ENCODE measurements around the gene CD24. TPM values are rescaled to one million over a fixed set of nuclear protein-coding genes. Genes with fewer than 3 reads are reported as not detected.

CD24 gene
- total RNA-seq, 2 experiments from 2014 or later, result 0.26 to 0.51 TPM

DNA sequence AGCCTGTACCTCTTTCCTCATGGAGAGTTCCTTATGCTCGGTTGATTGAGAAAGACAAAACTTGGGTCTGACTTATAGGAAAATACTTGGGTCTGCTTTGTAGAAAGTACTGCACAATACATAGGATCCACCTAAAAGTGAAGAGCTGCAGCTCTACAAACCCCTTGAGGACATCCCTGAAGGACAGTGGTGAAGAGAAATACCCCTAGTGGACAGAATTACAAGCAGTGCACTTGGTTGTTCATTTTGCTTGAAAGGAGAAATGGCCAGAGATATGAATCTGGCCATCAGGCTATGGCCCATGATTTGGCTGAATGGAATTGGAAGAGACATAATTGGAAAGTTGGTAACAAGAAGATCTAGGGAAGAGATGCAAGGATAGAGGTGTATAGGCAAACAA, 8.3 kb downstream of the CD24 start:
- peaks cover 6% of the 10 kb centered on the region for H3K27me3 Mint-ChIP-seq
- no peak for DNase-seq
- H3K4me3 Mint-ChIP-seq, result no peak overlapping the region
- no peak overlapping the region for H3K27ac Mint-ChIP-seq
- H3K4me1 Mint-ChIP-seq (ENCODE audit: low read depth), result no peaks in the 10 kb centered on the region
- H3K36me3 Mint-ChIP-seq, result no peaks in the 10 kb centered on the region
- ChIA-PET POLR2A (no interaction called here), CTCF (no interaction called here)
- H3K9me3 Mint-ChIP-seq, result no peaks in the 10 kb centered on the region
- intact Hi-C loops (cut with micrococcal nuclease), result no loop called here

DNA sequence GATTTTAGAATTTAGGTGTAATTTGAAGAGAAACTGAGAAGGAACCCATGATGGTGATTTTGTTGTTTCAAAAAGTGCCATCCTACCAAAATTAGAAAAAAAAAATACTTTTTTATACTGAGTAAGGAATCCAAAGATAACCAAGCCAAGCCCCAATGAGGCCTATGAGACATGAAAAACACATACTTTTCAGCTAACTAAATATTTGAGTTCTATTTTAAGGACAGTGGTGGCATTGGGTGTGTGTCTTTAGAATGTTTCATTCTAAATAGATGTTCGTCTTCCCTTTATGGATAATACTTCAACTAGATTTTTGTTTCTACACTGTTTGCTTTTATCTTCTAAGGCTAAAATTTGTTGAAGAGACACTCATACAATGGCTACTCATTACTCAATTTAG, 9.6 kb downstream of the CD24 start:
- H3K9me3 Mint-ChIP-seq, result no peaks in the 10 kb centered on the region
- CTCF ChIA-PET, result interaction anchor here (1.0 kb wide), 1 partner anchor 520 kb away, joined by 3 read pairs; no protein-coding TSS in a partner anchor

GRCh38 chr6:106964099-106964498, 10.4 kb downstream of the CD24 start:
- CTCF ChIA-PET, result no interaction called here
- H3K4me1 Mint-ChIP-seq (ENCODE audit: low read depth), result no peaks in the 10 kb centered on the region
- H3K9me3 Mint-ChIP-seq, result no peaks in the 10 kb centered on the region
- no peak for DNase-seq
- POLR2A ChIA-PET, result no interaction called here
- H3K4me3 Mint-ChIP-seq, result no peak overlapping the region
- H3K27ac Mint-ChIP-seq, result no peak overlapping the region
- peaks cover 9% of the 10 kb centered on the region for H3K27me3 Mint-ChIP-seq
- no peaks in the 10 kb centered on the region for H3K36me3 Mint-ChIP-seq
- intact Hi-C loops (cut with micrococcal nuclease), result no loop called here

More for the DNA sequence above, 9.6 kb downstream of the CD24 start:
- H3K27me3 Mint-ChIP-seq, result peaks cover 10% of the 10 kb centered on the region
- POLR2A ChIA-PET, result no interaction called here
- DNase-seq, result no peak
- H3K36me3 Mint-ChIP-seq, result no peaks in the 10 kb centered on the region
- H3K4me3 Mint-ChIP-seq, result no peak overlapping the region
- intact Hi-C loops (cut with micrococcal nuclease), result no loop called here
- no peak overlapping the region for H3K27ac Mint-ChIP-seq
- no peaks in the 10 kb centered on the region for H3K4me1 Mint-ChIP-seq (ENCODE audit: low read depth)

GRCh38 chr6:106963544-106963943, 11.0 kb downstream of the CD24 start:
- Mint-ChIP-seq H3K9me3 (no peaks in the 10 kb centered on the region), H3K27me3 (peaks cover 9% of the 10 kb centered on the region), H3K4me1 (ENCODE audit: low read depth) (no peaks in the 10 kb centered on the region), H3K27ac (no peak overlapping the region), H3K36me3 (no peaks in the 10 kb centered on the region), H3K4me3 (no peak overlapping the region)
- no peak for DNase-seq
- intact Hi-C loops (cut with micrococcal nuclease), result no loop called here
- ChIA-PET POLR2A (no interaction called here), CTCF (no interaction called here)

DNA sequence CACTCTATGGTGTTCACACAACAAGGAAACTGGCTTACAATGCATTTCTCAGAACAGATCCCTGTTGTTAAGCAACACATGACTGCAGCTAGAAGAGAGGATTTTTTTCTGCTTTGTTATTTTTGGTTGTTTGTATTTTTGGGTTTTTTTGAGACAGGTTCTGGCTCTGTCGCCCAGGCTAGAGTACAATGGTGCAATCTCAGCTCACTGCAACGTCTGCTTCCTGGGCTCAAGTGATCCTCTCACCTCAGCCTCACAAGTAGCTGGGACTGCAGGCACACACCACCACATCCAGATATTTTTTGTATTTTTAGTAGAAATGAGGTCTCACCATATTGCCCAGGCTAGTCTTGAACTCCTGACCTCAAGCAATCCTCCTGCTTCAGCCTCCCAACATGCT, 12.7 kb downstream of the CD24 start:
- H3K4me3 Mint-ChIP-seq, result no peak overlapping the region
- ChIA-PET CTCF (no interaction called here), POLR2A (no interaction called here)
- no peaks in the 10 kb centered on the region for H3K4me1 Mint-ChIP-seq (ENCODE audit: low read depth)
- no peak overlapping the region for H3K27ac Mint-ChIP-seq
- DNase-seq, result no peak
- no peaks in the 10 kb centered on the region for H3K9me3 Mint-ChIP-seq
- peaks cover 7% of the 10 kb centered on the region for H3K27me3 Mint-ChIP-seq
- intact Hi-C loops (cut with micrococcal nuclease), result no loop called here
- H3K36me3 Mint-ChIP-seq, result no peaks in the 10 kb centered on the region

DNA sequence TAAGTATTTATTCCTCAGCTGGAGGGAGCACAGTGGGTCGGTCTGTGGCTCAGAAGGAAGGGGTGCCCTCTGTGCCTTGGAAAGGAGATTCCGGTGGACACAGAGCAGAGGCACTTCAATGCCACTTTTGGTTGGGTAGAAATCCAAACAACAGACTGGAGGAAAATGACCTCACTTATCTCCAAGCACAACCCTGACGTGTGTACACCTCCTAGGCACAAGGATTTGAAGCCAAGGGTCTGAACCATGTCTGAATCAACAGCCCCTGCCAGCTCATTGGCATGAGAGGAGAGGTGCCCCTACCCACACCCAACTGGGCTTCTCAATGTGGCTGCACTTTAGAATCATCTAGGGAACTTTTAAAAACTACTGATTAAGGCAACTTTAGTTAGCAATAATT, 13.4 kb downstream of the CD24 start:
- intact Hi-C loops (cut with micrococcal nuclease), result no loop called here
- Mint-ChIP-seq H3K27me3 (peaks cover 7% of the 10 kb centered on the region), H3K27ac (no peak overlapping the region), H3K9me3 (no peaks in the 10 kb centered on the region), H3K4me1 (ENCODE audit: low read depth) (no peaks in the 10 kb centered on the region), H3K36me3 (no peaks in the 10 kb centered on the region), H3K4me3 (no peak overlapping the region)
- POLR2A ChIA-PET, result no interaction called here
- CTCF ChIA-PET, result no interaction called here
- no peak for DNase-seq

DNA sequence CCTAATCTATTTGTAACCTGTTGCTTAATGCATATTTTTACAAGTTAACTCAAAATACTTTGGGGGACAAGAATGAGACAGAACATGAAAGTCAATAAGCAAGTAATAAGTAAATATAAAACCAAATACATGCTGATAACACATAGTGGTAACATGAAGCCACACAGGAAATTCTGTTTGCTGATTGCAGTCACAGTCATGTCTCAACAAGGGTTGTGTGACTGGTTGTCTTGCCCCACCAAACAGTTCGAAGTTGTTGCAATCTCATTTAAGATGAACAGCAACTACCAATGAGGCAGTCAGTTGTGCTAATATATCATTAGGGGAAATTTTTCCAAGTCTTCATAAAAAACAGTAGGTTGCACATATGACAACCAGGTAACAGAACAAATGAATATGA, 14.5 kb downstream of the CD24 start:
- Mint-ChIP-seq H3K36me3 (no peaks in the 10 kb centered on the region), H3K27ac (no peak overlapping the region), H3K4me3 (no peak overlapping the region), H3K4me1 (ENCODE audit: low read depth) (no peaks in the 10 kb centered on the region), H3K27me3 (peaks cover 7% of the 10 kb centered on the region), H3K9me3 (no peaks in the 10 kb centered on the region)
- intact Hi-C loops (cut with micrococcal nuclease), result no loop called here
- POLR2A ChIA-PET, result no interaction called here
- DNase-seq, result no peak
- CTCF ChIA-PET, result no interaction called here

- no peaks in the 10 kb centered on the region for H3K36me3 Mint-ChIP-seq
- H3K4me3 Mint-ChIP-seq, result no peak overlapping the region
- peaks cover 19% of the 10 kb centered on the region for H3K27me3 Mint-ChIP-seq
- no peaks in the 10 kb centered on the region for H3K9me3 Mint-ChIP-seq
- CTCF ChIA-PET, result interaction anchor here (0.6 kb wide), 1 partner anchor 449 kb away, joined by 4 read pairs; no protein-coding TSS in a partner anchor
- POLR2A ChIA-PET, result no interaction called here
- H3K27ac Mint-ChIP-seq, result no peak overlapping the region
- no peaks in the 10 kb centered on the region for H3K4me1 Mint-ChIP-seq (ENCODE audit: low read depth)
- DNase-seq, result no peak
- intact Hi-C loops (cut with micrococcal nuclease), result no loop called here
Observed at GRCh38 chr6:106939848-106940247, 34.7 kb downstream of the CD24 start.

GRCh38 chr6:106939208-106939607, 35.3 kb downstream of the CD24 start:
- intact Hi-C loops (cut with micrococcal nuclease), result no loop called here
- ChIA-PET CTCF (no interaction called here), POLR2A (no interaction called here)
- Mint-ChIP-seq H3K4me1 (ENCODE audit: low read depth) (no peaks in the 10 kb centered on the region), H3K27me3 (peaks cover 19% of the 10 kb centered on the region), H3K27ac (no peak overlapping the region), H3K4me3 (no peak overlapping the region), H3K36me3 (no peaks in the 10 kb centered on the region), H3K9me3 (no peaks in the 10 kb centered on the region)
- DNase-seq, result no peak

DNA sequence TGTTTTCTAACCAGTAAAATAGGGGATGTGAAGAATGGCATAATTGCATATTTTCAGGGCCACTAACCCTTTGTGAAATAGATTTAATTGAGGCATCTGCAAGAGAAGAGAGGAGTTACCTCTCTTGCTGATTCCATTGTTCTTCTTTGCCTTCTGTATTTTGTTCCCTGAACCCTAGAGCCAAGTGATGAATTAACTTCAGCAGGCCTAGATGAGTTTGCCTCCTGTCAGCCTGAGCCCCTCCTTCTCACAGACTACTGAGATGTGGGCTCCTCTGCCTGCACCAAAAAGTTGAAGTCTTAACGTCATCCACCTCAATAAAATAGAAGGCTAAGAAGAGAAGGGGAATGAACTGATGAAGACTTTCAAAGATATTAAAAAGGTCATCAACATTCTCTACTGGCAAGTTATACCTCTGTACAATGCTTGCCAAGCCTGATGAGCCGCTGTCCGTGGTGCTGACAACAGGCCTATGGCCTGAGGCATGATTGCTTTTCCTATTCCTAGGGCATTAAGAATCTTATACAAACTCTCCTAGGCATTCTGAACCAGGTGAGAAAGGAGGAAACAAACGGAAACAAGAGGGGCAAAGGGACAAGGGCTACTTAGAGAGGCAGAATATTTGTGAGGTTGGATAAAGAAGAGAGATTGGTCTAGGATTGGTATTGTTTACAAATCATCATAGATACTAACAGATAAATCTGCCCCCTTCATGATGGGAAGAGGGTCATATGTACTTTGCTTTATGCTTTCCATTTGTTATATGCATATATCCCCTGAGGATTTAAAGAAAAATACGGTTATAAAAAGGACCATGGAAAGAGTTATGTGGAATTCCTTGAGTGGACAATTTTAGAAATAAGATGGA, 46.8 kb downstream of the CD24 start:
- H3K27me3 Mint-ChIP-seq, result peaks cover 19% of the 10 kb centered on the region
- POLR2A ChIA-PET, result no interaction called here
- DNase-seq, result peak; percentile 38
- no peak overlapping the region for H3K4me3 Mint-ChIP-seq
- intact Hi-C loops (cut with micrococcal nuclease), result no loop called here
- no peaks in the 10 kb centered on the region for H3K4me1 Mint-ChIP-seq (ENCODE audit: low read depth)
- CTCF ChIA-PET, result interaction anchor here (0.6 kb wide), 1 partner anchor 60 kb away, joined by 3 read pairs; no protein-coding TSS in a partner anchor
- H3K9me3 Mint-ChIP-seq, result no peaks in the 10 kb centered on the region
- H3K27ac Mint-ChIP-seq, result no peak overlapping the region
- H3K36me3 Mint-ChIP-seq, result no peaks in the 10 kb centered on the region

DNA sequence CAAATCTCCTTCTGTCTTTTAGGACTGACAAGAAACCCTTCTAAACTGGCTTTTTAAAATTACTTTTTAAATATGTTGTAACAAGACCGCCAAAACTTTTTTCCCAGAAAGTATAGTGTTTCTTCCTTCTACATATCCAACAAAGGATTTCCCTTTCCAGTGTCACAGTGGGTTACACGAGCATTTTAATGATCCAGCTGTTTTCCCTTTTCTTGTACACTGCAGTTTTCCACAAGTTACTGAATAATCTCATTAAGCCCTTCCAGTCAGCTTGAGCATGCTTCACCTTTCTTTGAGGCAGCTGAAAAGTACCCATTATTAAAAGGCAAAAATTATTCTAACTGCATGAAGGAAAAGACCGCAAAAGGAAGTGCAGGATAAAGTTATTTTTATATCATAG, 48.6 kb downstream of the CD24 start:
- Mint-ChIP-seq H3K4me3 (no peak overlapping the region), H3K9me3 (no peaks in the 10 kb centered on the region), H3K27me3 (peaks cover 19% of the 10 kb centered on the region), H3K27ac (no peak overlapping the region), H3K36me3 (no peaks in the 10 kb centered on the region), H3K4me1 (ENCODE audit: low read depth) (no peaks in the 10 kb centered on the region)
- no peak for DNase-seq
- POLR2A ChIA-PET, result no interaction called here
- CTCF ChIA-PET, result no interaction called here
- intact Hi-C loops (cut with micrococcal nuclease), result no loop called here

GRCh38 chr6:106924694-106925523, 49.6 kb downstream of the CD24 start:
- H3K36me3 Mint-ChIP-seq, result no peaks in the 10 kb centered on the region
- peaks cover 16% of the 10 kb centered on the region for H3K27me3 Mint-ChIP-seq
- no peak for DNase-seq
- CTCF ChIA-PET, result no interaction called here
- no peaks in the 10 kb centered on the region for H3K4me1 Mint-ChIP-seq (ENCODE audit: low read depth)
- no peak overlapping the region for H3K27ac Mint-ChIP-seq
- no peak overlapping the region for H3K4me3 Mint-ChIP-seq
- intact Hi-C loops (cut with micrococcal nuclease), result no loop called here
- no peaks in the 10 kb centered on the region for H3K9me3 Mint-ChIP-seq
- POLR2A ChIA-PET, result no interaction called here

GRCh38 chr6:106922626-106923025, 51.9 kb downstream of the CD24 start:
- ChIA-PET POLR2A (no interaction called here), CTCF (no interaction called here)
- H3K36me3 Mint-ChIP-seq, result no peaks in the 10 kb centered on the region
- no peaks in the 10 kb centered on the region for H3K4me1 Mint-ChIP-seq (ENCODE audit: low read depth)
- no peak for DNase-seq
- no peak overlapping the region for H3K4me3 Mint-ChIP-seq
- intact Hi-C loops (cut with micrococcal nuclease), result no loop called here
- H3K27me3 Mint-ChIP-seq, result peaks cover 20% of the 10 kb centered on the region
- H3K27ac Mint-ChIP-seq, result no peak overlapping the region
- H3K9me3 Mint-ChIP-seq, result no peaks in the 10 kb centered on the region
